ENCODE measurements around the gene PDE6A.

PDE6A gene

DNA sequence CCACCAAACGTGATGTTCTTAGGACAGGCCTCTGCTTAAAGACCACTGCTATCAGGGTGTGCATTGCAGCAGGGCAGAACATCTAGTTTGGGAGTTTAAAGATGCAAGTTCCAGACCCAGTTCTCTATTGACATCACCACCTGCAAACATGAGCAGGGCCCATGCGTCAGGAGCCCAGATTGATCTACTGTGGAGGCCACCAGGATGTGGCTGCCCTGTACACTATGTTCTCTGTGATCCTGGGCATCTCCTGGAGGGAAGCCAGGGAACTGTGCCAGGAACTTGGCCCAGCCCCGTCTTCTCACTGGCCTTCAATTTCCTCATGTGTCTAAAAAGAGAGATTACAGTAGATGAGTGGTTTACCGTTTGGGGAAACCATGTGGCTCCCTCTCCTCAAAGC, 87.1 kb downstream of the PDE6A start:
- DNase-seq: peak in 1 of 2 experiments; percentile 41

DNA sequence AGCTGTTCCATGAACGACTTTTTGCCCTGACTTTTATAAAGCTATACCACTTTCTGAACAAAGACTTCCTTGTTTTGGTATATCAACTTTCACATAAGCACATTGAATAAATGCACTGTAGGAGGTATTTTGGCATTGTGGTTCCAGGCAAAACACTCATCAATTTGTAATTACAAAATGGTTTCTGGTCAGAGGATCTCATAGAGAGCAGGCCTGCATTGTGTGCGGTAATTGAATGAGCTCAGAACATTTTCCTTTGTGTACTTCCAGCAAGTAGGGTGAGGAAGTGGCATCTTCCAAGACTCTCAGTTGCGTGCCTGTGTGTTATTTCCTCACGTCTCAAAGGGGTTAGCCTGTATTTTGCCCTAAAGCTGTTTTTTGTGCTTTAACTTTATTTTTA, 89.2 kb downstream of the PDE6A start:
- DNase-seq: no peak

DNA sequence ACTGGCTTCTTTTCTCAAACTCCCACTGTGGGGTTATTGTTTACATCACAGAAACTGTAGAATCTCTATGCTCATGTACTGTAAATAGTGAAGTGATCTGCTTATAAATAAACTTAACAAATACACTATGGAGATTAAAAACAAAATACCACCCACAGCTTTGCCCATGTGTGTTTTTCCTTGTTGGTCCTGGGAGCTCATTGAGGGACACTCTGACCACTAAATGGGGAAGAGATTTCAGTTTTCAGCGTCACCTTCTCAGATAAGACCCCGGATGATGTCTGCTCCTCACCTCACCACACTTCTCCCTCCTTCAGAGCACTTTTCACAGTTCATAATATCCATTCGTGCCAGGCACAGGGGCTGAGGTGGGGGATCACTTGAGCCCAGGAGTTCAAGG, 89.7 kb downstream of the PDE6A start:
- DNase-seq: no peak

DNA sequence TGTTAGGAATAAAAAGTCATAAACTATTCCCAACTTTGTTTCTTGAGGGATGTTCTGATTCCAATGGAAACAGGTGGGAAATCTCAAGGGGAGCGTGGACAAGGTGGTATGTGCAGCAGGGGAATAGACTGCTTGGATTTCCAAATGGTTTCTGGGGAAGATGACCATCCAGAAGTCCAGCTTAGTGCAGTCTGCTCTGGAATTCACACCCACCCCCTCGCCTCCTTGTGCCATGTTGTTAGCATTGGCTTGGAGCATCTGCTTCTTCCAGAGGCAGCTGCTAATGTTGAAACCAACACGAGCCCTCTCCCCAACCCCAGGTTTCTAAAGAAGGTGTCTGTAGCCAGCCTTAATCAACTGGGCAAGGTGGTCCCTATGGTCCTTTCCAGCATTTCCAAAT, 90.9 kb downstream of the PDE6A start:
- no peak for DNase-seq

DNA sequence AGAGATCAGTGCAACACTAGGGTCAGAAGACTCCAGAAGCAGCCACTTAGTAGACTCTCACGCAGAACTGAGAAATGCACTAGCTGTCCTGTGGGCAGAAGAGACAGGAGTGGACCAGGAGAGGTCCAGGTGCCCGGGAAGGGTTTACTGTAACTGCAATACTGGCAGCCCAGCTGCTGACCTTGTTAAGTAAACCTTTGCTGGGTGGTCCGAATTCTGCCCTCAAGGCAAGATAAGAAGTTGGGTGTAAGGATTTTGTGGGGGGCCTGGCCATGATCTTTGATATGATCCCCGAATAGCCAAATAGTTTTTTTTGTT, 91.3 kb downstream of the PDE6A start:
- no peak for DNase-seq

DNA sequence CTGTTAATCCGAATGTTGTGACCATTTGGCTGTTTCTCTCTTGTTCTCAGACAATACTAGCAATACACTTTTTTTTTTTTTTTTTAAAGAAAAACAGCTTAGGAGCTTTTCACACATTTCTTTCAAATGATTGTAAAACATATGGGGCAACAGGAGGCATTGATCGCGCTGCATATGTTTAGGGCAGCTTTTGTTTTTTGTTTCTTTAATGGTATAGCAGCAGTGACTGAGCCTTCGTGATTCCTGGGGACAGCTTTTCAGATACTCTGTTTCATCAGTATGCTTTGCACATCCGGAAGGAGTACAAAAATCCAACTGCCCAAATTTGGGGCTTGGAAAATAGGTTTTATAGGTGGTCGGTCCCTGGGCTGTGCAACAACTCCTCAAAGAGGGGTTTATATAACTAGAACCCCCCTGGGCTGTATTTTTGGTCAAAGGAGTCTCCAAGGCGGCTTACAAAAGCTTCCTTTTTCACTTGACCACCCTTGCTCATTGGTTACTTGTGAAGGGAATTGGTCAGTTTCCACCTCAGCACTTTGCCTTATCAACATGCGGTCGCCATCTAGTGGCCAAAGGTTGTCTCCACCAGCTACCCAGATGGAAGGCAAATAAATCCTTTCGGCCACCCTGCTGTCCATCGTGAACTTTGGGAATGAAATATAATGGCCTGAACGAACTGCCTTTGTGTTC, 91.8 kb downstream of the PDE6A start:
- peak; percentile 7 to 53 for DNase-seq

DNA sequence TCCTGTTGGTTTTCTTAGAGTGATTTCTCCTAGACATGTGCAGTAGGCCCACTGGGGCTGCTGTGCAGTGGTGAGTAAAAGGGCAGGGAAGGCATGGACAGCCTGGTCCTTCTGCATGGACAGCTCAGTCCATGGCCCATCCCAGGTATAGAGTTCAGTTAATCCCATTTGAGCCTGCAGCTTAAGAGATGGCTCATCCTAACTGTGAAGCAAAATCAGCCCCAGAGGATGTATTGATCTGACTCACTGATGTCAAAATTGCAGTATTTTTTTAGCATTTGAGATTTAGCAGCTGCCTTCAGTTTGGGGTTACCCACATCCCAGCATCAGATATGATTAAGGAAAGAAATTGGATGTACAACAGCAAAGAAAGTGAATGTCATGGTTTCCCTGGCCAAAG, 93.4 kb downstream of the PDE6A start:
- DNase-seq: no peak

DNA sequence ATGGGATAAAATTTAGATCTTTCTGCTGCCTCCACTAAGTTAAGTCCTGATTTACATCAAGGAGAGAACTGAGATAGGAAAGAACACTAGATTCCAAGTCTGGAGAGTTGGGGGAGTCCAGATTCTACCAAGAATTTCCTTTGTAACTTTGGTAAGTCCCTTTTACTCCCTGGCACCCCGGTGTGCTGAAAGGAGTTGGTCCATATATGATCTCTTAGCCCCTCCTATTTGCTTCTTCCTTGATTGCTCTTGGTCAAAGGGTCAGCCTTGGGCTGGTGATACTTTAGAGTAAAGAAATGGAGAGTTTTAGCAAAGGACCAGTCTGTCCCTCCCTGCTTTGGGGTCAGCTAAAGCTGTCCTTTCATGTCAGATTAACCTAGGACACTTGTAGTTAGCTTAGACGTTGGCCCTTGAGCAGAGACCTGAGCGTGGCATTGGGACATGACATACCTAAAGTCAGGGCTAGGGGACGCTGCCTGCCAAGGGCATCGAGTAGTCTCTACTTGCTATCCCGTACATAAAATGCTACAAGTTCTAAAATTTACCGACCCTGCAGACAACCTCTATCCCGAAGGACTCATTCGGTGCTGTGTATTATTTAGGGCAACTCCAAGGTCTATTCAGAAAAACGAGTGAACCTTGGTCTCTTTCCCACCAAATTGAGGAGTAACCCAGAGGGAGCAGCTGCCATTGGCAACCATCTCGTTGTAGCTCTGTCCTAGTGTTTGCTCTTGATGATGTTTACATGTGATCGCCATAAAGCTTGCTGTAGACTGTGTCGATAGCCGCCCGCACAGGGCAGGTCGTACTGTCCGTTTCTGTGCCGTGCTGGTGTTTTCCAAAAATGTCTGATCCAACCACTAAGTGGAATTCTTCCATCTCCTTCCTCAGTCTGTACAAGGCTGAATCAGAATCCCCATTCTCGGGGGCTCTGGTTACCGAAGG, 94.4 kb downstream of the PDE6A start:
- no peak for DNase-seq

DNA sequence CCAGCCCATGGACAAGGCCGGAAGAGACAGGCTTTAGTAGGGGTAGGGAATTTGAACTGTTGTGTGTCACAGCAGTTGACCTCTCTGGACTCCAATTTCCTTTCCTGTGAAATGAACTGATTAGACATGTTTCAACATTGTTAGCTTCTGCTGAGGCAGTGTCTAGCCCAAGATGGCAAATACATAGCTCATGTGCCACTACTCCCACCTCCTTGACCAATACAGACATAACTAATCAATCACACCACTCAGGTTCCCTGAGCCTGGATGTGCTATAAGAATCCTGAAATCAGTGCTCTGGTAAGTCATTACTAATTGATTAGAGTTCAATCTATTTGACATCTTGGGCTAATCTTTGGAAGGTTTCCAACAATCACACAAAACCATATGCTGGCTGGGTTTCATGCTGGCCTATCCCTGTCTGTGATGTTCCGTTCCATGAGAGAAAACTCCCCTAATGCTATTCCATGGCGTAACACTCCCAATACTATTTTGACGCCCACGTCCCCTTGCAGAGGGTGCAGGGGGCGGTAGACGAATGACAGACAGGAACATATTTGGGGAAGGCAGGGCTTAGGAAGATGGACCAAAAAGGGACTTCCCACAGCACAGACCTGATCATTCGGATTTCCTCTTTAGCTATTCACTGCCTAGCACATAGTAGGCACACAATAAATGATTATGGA, 95.2 kb downstream of the PDE6A start:
- no peak for DNase-seq

DNA sequence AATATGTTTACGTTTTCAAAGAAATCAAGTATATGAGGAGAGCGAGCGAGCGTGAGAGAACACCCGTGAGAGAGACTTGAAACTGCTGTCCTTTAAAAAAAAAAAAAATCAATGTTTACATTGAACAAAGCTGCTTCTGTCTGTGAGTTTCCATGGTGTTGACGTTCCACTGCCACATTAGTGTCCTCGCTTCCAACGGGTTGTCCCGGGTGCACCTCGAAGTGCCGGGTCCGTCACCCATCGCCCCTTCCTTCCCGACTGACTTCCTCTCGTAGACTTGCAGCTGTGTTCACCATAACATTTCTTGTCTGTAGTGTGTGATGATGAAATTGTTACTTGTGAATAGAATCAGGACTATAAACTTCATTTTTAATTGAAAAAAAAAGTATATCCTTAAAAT, 97.0 kb downstream of the PDE6A start:
- DNase-seq: no peak

DNA sequence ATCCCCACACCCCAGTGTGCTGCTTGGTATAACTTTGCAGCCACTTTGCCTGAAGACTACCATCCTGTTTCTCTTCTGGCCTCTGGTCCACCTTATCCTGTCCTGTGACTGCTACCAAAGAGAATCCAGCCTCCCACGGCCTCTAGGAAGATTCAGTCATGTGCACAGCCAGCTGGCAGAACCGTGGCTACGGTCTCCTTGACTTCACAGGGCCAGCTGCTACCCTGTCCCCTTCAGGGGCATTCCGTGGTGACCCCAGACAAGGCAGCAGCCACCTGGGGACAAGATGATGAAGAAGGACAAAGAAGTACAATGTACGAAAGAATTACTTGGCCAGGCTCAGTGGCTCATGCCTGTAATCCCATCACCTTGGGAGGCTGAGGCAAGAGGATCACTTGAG, 98.6 kb downstream of the PDE6A start:
- no peak for DNase-seq

DNA sequence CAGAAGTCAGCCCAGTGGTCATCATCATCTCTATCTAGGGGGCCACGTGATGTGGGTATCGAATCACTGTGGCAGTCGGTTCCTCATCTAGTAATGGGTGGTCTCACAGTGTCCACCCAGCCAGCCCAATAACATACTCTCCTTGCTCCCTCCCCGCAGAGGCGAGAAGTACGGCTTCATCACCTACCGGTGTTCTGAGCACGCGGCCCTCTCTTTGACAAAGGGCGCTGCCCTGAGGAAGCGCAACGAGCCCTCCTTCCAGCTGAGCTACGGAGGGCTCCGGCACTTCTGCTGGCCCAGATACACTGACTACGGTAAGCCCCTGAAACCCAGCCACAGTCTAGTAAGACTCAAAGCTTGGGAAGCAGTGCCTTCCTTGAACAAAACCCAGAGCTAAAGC, 99.0 kb downstream of the PDE6A start:
- DNase-seq: no peak

DNA sequence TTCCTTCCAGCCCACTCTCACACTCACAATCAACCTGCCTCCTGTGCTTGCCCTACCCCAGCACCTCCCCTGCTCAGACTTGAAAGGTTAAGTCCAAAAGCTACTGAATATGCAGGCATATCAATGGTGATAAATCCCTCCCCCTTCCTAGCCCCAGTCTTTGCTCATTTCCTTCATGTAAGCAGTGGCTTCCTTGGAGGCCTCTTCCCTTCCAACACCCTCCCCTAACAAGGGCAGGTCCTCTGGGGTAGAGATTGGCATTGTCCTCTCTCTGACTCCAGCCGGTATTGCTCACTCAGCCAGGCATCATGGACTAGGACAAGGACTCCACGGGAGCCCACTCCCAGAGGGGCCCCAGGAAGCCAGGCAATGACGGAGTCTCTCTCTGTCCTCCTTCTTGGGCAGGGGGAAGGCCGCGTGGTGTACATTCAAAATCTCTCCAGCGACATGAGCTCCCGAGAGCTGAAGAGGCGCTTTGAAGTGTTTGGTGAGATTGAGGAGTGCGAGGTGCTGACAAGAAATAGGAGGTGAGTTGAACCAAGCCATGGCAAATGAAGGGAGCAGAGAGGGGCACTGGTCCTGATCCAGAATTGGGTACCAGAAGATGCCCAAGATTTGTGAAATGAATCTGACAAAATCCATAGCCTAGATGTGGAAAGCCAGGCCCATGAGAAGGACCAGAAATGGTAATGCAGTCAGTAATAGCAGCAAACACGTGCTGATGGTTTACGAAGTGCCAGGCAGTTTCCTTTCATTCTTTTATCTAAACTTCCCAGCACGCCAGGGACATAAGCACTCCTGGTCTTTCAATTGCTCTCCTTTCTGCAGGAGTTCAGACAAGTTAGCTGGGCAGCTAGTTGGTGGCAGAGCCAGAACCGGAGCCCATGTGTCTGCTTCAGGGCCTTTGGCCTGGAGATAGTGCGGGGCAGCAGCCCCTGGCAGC, 102.5 kb downstream of the PDE6A start:
- DNase-seq: no peak

DNA sequence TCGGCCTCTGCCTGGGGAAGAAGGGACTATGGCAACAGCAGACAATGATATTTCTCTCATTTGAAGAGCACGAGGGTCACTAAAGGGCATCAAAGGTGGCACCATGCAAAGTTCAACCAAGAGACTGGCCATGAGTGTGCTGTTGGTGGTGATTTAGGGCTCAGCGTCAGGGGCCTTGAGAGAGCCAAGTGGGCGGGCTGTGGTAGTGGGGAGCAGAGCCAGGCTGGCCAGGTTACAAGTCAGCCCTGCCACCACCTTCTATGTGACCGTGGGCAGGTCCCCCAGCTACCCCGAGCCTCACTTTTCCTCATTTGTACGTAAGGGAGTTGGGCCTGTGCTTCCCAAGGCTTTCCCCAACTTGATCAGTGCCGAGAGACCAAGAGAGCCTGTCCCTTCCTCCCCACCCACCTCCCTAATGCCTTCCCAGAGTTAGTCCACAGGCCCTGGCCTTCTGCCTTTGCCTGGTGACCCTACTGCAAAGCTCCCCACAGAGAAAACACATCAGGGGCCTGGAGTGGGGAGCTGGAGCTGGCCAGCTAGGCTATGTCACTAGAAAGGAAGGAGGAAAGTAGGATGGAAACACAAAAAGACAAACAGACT, 104.3 kb downstream of the PDE6A start:
- no peak for DNase-seq

DNA sequence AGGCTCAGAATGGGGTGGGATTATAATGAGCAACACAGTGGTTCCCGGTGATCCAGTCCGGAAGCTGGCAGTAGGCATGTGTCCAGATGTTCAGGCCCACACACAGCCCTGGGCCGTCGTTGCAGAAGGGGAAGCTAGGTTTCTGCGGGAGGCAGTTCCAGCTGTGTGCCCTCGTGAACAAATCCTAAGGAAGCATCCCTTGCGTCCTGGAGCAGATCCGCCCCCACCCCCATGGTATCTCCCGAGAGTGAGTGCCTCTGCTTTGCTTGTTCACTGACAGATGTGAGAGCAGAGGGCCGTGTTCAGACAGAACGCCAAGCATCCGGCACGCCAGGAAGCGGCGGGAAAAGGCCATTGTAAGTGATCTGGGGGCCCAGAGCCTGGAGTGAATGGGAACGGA, 104.8 kb downstream of the PDE6A start:
- DNase-seq: no peak

DNA sequence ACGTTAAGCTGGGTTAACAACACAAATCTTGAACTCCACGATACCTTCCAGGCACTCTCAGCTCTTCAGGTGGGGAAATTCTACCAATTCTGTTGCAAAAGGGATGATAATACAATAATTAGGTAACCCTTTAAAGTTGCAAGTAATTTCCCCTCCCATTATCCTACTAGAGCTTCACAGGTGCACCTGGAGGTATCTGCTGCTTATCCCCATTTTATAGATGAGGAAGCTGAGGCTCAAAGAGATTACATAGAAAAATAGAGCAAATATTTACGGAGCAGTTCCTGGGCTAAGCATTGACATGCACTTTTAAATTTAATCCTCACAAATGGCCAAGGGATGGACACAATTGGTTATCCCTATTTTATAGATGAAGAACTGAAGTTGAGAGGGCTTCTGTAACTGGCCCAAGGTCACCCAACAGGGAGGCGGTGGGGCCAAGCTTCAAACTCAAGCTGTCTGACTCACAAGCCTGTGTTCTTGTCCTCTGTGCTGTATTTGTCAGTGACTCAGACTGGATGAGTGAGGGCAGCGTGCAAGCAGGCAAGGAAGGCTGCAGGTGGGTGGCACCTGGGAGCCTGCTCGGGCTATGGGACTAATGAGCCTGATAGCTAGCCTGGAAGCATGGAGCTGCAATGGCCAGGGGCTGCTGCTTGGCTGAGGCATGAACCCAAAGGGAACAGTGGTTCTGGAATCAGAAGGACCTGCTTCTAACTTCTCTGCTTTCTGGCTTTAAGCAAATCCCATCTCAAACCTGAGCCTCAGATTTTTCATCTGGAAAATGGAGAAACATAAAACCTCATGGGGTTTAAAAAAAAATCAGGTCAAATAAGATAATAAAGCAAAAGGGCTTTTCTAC, 105.5 kb downstream of the PDE6A start:
- DNase-seq: no peak

DNA sequence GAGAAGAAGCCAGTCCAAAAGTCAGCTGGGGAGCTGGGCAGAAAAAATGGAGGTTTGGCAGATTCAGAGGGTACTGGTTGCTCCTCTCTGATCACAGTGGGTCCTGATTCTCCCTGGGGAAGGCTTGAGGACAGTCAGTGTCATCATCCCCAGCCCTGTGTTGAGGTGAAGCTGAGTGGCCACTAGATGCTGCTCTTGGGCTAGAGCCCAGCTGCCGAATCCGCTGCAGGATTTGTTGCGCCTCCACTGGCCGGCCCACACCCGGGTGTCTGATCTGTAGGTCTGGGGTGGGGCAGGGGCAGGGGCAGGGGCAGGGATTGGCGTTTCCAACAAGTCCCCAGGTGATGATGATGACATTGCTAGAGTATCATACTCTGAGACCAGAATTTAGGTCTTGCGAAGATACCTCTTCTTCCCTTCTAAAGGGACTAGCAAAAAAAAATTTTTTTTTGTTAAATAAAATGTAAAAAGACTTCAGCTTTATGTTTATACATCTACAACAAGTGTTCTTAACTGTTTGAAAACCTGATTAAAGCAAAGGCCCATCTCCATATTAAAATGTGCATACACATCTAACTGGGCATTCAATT, 106.8 kb downstream of the PDE6A start:
- no peak for DNase-seq

DNA sequence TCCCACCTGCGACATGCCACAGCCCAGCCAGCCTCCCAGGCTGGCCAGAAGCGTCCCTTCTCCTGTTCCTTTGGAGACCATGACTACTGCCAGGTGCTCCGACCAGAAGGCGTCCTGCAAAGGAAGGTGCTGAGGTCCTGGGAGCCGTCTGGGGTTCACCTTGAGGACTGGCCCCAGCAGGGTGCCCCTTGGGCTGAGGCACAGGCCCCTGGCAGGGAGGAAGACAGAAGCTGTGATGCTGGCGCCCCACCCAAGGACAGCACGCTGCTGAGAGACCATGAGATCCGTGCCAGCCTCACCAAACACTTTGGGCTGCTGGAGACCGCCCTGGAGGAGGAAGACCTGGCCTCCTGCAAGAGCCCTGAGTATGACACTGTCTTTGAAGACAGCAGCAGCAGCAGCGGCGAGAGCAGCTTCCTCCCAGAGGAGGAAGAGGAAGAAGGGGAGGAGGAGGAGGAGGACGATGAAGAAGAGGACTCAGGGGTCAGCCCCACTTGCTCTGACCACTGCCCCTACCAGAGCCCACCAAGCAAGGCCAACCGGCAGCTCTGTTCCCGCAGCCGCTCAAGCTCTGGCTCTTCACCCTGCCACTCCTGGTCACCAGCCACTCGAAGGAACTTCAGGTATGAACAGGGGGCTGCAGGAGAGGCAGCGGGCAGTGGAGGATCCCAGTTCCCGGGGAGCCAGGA, 108.0 kb downstream of the PDE6A start:
- no peak for DNase-seq

DNA sequence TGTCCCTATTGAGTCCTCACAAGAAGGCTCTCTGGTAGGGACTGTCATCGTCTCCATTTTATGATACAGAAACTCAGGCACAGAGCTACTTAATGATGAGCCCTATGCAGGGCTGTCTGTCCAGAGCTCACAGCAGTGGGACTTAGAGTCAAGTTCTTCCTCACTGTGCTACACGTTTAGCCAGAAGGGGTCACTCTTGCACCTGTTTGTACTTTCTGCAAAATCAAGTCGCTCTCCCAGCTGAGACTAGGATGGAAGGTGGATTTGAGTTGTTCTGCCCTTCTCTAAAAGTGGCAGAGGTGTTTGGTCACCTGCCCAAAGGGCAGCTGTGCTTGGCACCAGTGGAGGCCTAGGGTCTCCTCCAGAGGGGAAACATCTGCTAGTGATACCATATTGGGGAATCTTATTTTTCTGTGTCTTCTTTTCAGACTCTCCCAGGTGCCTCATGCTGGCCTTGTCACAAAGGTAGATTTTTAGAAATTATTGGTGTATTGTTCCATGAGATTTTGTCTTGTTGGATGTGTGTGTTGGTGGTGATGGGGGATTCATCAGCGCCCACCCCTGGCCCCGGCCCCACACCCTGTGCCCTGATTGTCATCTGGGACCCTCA, 110.2 kb downstream of the PDE6A start:
- peak; percentile 6 to 54 for DNase-seq

Data from NCI-H446 (cell line).